Amniotic epithelial cell (primary cell): ENCODE results near the gene DPP10.
A peak's percentile ranks its signal among the peaks of the same experiment; 100 is the strongest.

Experiments used
- DNase-seq: peaks from one replicate; pipeline ENCODE4 v3.0.0-alpha.2; 2010; ENCODE audit warnings: low read depth

The DPP10 gene

GRCh38 chr2:115277366-115277765 lies 834.9 kb downstream of the DPP10 start:
- DNase-seq, result no peak

GRCh38 chr2:115285416-115285815 lies 843.0 kb downstream of the DPP10 start:
- no peak for DNase-seq

- DNase-seq, result no peak
Observed at GRCh38 chr2:115290478-115290877, 848.0 kb downstream of the DPP10 start.

GRCh38 chr2:115292742-115293141 lies 850.3 kb downstream of the DPP10 start:
- DNase-seq, result no peak

- no peak for DNase-seq
Observed at GRCh38 chr2:115294999-115295398, 852.6 kb downstream of the DPP10 start.

GRCh38 chr2:115297056-115297455 lies 854.6 kb downstream of the DPP10 start:
- no peak for DNase-seq

GRCh38 chr2:115299199-115299598 lies 856.8 kb downstream of the DPP10 start:
- no peak for DNase-seq

- no peak for DNase-seq
Observed at GRCh38 chr2:115305712-115306111, 863.3 kb downstream of the DPP10 start.

GRCh38 chr2:115314119-115314518 lies 871.7 kb downstream of the DPP10 start:
- DNase-seq, result no peak

GRCh38 chr2:115327061-115327460 lies 884.6 kb downstream of the DPP10 start:
- no peak for DNase-seq

- no peak for DNase-seq
Observed at GRCh38 chr2:115359550-115359949, 917.1 kb downstream of the DPP10 start.

GRCh38 chr2:115364093-115364492 lies 921.7 kb downstream of the DPP10 start:
- DNase-seq, result peak; percentile 2

GRCh38 chr2:115369400-115369799 lies 927.0 kb downstream of the DPP10 start:
- DNase-seq, result peak; percentile 49

- DNase-seq, result no peak
Observed at GRCh38 chr2:115374981-115375380, 932.5 kb downstream of the DPP10 start.

- no peak for DNase-seq
Observed at GRCh38 chr2:115384399-115384798, 942.0 kb downstream of the DPP10 start.

- DNase-seq, result no peak
Observed at GRCh38 chr2:115386465-115386864, 944.0 kb downstream of the DPP10 start.

GRCh38 chr2:115389024-115389423 lies 946.6 kb downstream of the DPP10 start:
- DNase-seq, result no peak

- DNase-seq, result no peak
Observed at GRCh38 chr2:115389898-115390565, 947.6 kb downstream of the DPP10 start.

GRCh38 chr2:115396579-115396978 lies 954.1 kb downstream of the DPP10 start:
- peak; percentile 33 for DNase-seq

GRCh38 chr2:115400940-115401339 lies 958.5 kb downstream of the DPP10 start:
- no peak for DNase-seq

GRCh38 chr2:115412501-115412900 lies 970.1 kb downstream of the DPP10 start:
- peak; percentile 57 for DNase-seq

- peak; percentile 90 for DNase-seq
Observed at GRCh38 chr2:115413791-115414190, 971.4 kb downstream of the DPP10 start.

GRCh38 chr2:115414466-115414865 lies 972.0 kb downstream of the DPP10 start:
- peak; percentile 66 for DNase-seq

- no peak for DNase-seq
Observed at GRCh38 chr2:115422004-115422634, 979.7 kb downstream of the DPP10 start.
